Stimulated activated CD8-positive, alpha-beta memory T cell treated with anti-CD3 and anti-CD28 coated beads, Interleukin-15, amount 100 ng/mL, for 24 hours (primary cell): ENCODE results near the gene SEC16B.

Source experiments
- DNase-seq: peaks from one replicate; pipeline ENCODE4 v3.0.0-alpha.2; 2020; ENCODE audit warnings: low read depth

SEC16B gene

GRCh38 chr1:177976596-177976995 lies 6.7 kb upstream of the SEC16B start:
- DNase-seq = no peak

- no peak for DNase-seq
Measured at GRCh38 chr1:177975588-177976495, 6.0 kb upstream of the SEC16B start.

GRCh38 chr1:177973585-177973984 lies 3.7 kb upstream of the SEC16B start:
- no peak for DNase-seq

- no peak for DNase-seq
Measured at GRCh38 chr1:177969109-177969508, 749 bp downstream of the SEC16B start.

- DNase-seq = no peak
Measured at GRCh38 chr1:177966199-177966598, 3.7 kb downstream of the SEC16B start.

GRCh38 chr1:177965293-177965692 lies 4.6 kb downstream of the SEC16B start:
- no peak for DNase-seq

- no peak for DNase-seq
Measured at GRCh38 chr1:177964336-177964735, 5.5 kb downstream of the SEC16B start.

GRCh38 chr1:177960939-177961622 lies 8.8 kb downstream of the SEC16B start:
- no peak for DNase-seq

GRCh38 chr1:177959811-177960515 lies 9.9 kb downstream of the SEC16B start:
- DNase-seq = no peak

- no peak for DNase-seq
Measured at GRCh38 chr1:177958092-177958491, 11.8 kb downstream of the SEC16B start.

GRCh38 chr1:177954076-177954475 lies 15.8 kb downstream of the SEC16B start:
- DNase-seq = no peak

GRCh38 chr1:177953549-177953948 lies 16.3 kb downstream of the SEC16B start:
- no peak for DNase-seq

- no peak for DNase-seq
Measured at GRCh38 chr1:177952691-177953090, 17.2 kb downstream of the SEC16B start.

- DNase-seq = no peak
Measured at GRCh38 chr1:177952249-177952648, 17.6 kb downstream of the SEC16B start.

GRCh38 chr1:177950506-177950905 lies 19.4 kb downstream of the SEC16B start:
- DNase-seq = no peak

GRCh38 chr1:177948336-177948972 lies 21.4 kb downstream of the SEC16B start:
- DNase-seq = no peak

GRCh38 chr1:177947623-177948022 lies 22.2 kb downstream of the SEC16B start:
- DNase-seq = no peak

- DNase-seq = no peak
Measured at GRCh38 chr1:177945943-177946650, 23.8 kb downstream of the SEC16B start.

GRCh38 chr1:177944016-177944949 lies 25.6 kb downstream of the SEC16B start:
- no peak for DNase-seq

GRCh38 chr1:177941976-177942375 lies 27.9 kb downstream of the SEC16B start:
- DNase-seq = no peak
